ENCODE measurements around the gene XPO6.
A peak's percentile ranks its signal among the peaks of the same experiment; 100 is the strongest.

XPO6 gene

GRCh38 chr16:28181515-28181914, 30.2 kb downstream of the XPO6 start:
- DNase-seq (ENCODE audit: low read depth), result peak; percentile 79
- TF ChIP-seq CTCF (IDR thresholded peaks at IDR 0.05; ENCODE audit: control insufficient read depth, insufficient read depth, low read depth, low read length, missing control alignments), result no peak
- no peak overlapping the region for H3K4me3 ChIP-seq (ENCODE audit: control insufficient read depth, low read depth, low read length)

- TF ChIP-seq CTCF (IDR thresholded peaks at IDR 0.05; ENCODE audit: control insufficient read depth, insufficient read depth, low read depth, low read length, missing control alignments), result no peak
- DNase-seq (ENCODE audit: low read depth), result no peak
- H3K4me3 ChIP-seq (ENCODE audit: control insufficient read depth, low read depth, low read length), result no peak overlapping the region
Observed at GRCh38 chr16:28180655-28181460, 30.9 kb downstream of the XPO6 start.

- DNase-seq (ENCODE audit: low read depth), result no peak
- H3K4me3 ChIP-seq (ENCODE audit: control insufficient read depth, low read depth, low read length), result no peak overlapping the region
- no peak for TF ChIP-seq CTCF (IDR thresholded peaks at IDR 0.05; ENCODE audit: control insufficient read depth, insufficient read depth, low read depth, low read length, missing control alignments)
Observed at GRCh38 chr16:28179354-28179753, 32.4 kb downstream of the XPO6 start.

- H3K4me3 ChIP-seq (ENCODE audit: control insufficient read depth, low read depth, low read length), result no peak overlapping the region
- no peak for TF ChIP-seq CTCF (IDR thresholded peaks at IDR 0.05; ENCODE audit: control insufficient read depth, insufficient read depth, low read depth, low read length, missing control alignments)
- DNase-seq (ENCODE audit: low read depth), result no peak
Observed at GRCh38 chr16:28175715-28176114, 36.0 kb downstream of the XPO6 start.

GRCh38 chr16:28172336-28172735, 39.4 kb downstream of the XPO6 start:
- DNase-seq (ENCODE audit: low read depth), result no peak
- no peak for TF ChIP-seq CTCF (IDR thresholded peaks at IDR 0.05; ENCODE audit: control insufficient read depth, insufficient read depth, low read depth, low read length, missing control alignments)

GRCh38 chr16:28171816-28172215, 39.9 kb downstream of the XPO6 start:
- H3K4me3 ChIP-seq (ENCODE audit: control insufficient read depth, low read depth, low read length), result no peak overlapping the region
- no peak for TF ChIP-seq CTCF (IDR thresholded peaks at IDR 0.05; ENCODE audit: control insufficient read depth, insufficient read depth, low read depth, low read length, missing control alignments)
- no peak for DNase-seq (ENCODE audit: low read depth)

More at GRCh38 chr16:28172336-28172735, 39.4 kb downstream of the XPO6 start:
- no peak overlapping the region for H3K4me3 ChIP-seq (ENCODE audit: control insufficient read depth, low read depth, low read length)

Measured in AG09309 (cell line).